ENCODE results near the gene PRKG2. TPM values are rescaled to one million over a fixed set of nuclear protein-coding genes. Genes with fewer than 3 reads are reported as not detected.

PRKG2 gene
- total RNA-seq, 1 donor from 2014 or later: 0.43 TPM

- no peaks in the 10 kb centered on the region for H3K27me3 Mint-ChIP-seq (ENCODE audit: low read depth)
- intact Hi-C loops (cut with micrococcal nuclease): no loop called here
- no peak overlapping the region for H3K27ac Mint-ChIP-seq
- H3K4me1 Mint-ChIP-seq (ENCODE audit: low read depth): no peaks in the 10 kb centered on the region
- DNase-seq (ENCODE audit: low spot score): no peak
- no peaks in the 10 kb centered on the region for H3K9me3 Mint-ChIP-seq
- no peaks in the 10 kb centered on the region for H3K36me3 Mint-ChIP-seq (ENCODE audit: low read depth)
- H3K4me3 Mint-ChIP-seq (ENCODE audit: low read depth): no peak overlapping the region
Observed at GRCh38 chr4:81095389-81095788, 119.6 kb downstream of the PRKG2 start.

- H3K27ac Mint-ChIP-seq: no peak overlapping the region
- H3K36me3 Mint-ChIP-seq (ENCODE audit: low read depth): no peaks in the 10 kb centered on the region
- no peaks in the 10 kb centered on the region for H3K27me3 Mint-ChIP-seq (ENCODE audit: low read depth)
- no peaks in the 10 kb centered on the region for H3K9me3 Mint-ChIP-seq
- DNase-seq (ENCODE audit: low spot score): no peak
- H3K4me3 Mint-ChIP-seq (ENCODE audit: low read depth): no peak overlapping the region
- intact Hi-C loops (cut with micrococcal nuclease): no loop called here
- H3K4me1 Mint-ChIP-seq (ENCODE audit: low read depth): no peaks in the 10 kb centered on the region
Observed at GRCh38 chr4:81093720-81094401, 121.2 kb downstream of the PRKG2 start.

- Mint-ChIP-seq H3K36me3 (ENCODE audit: low read depth) (no peaks in the 10 kb centered on the region), H3K9me3 (no peaks in the 10 kb centered on the region), H3K4me1 (ENCODE audit: low read depth) (no peaks in the 10 kb centered on the region), H3K4me3 (ENCODE audit: low read depth) (no peak overlapping the region), H3K27ac (no peak overlapping the region), H3K27me3 (ENCODE audit: low read depth) (no peaks in the 10 kb centered on the region)
- no peak for DNase-seq (ENCODE audit: low spot score)
- intact Hi-C loops (cut with micrococcal nuclease): no loop called here
Observed at GRCh38 chr4:81085979-81086378, 129.0 kb downstream of the PRKG2 start.

GRCh38 chr4:81085291-81085690 is 129.7 kb downstream of the PRKG2 start:
- intact Hi-C loops (cut with micrococcal nuclease): no loop called here
- Mint-ChIP-seq H3K27ac (no peak overlapping the region), H3K4me1 (ENCODE audit: low read depth) (no peaks in the 10 kb centered on the region), H3K9me3 (no peaks in the 10 kb centered on the region), H3K4me3 (ENCODE audit: low read depth) (no peak overlapping the region), H3K36me3 (ENCODE audit: low read depth) (no peaks in the 10 kb centered on the region), H3K27me3 (ENCODE audit: low read depth) (no peaks in the 10 kb centered on the region)
- no peak for DNase-seq (ENCODE audit: low spot score)

- no peak overlapping the region for H3K27ac Mint-ChIP-seq
- no peak for DNase-seq (ENCODE audit: low spot score)
- H3K36me3 Mint-ChIP-seq (ENCODE audit: low read depth): no peaks in the 10 kb centered on the region
- no peaks in the 10 kb centered on the region for H3K9me3 Mint-ChIP-seq
- H3K4me3 Mint-ChIP-seq (ENCODE audit: low read depth): no peak overlapping the region
- intact Hi-C loops (cut with micrococcal nuclease): no loop called here
- H3K4me1 Mint-ChIP-seq (ENCODE audit: low read depth): no peaks in the 10 kb centered on the region
- H3K27me3 Mint-ChIP-seq (ENCODE audit: low read depth): no peaks in the 10 kb centered on the region
Observed at GRCh38 chr4:81084634-81085033, 130.4 kb downstream of the PRKG2 start.

GRCh38 chr4:81084029-81084428 is 131.0 kb downstream of the PRKG2 start:
- DNase-seq (ENCODE audit: low spot score): no peak
- Mint-ChIP-seq H3K27me3 (ENCODE audit: low read depth) (no peaks in the 10 kb centered on the region), H3K27ac (no peak overlapping the region), H3K36me3 (ENCODE audit: low read depth) (no peaks in the 10 kb centered on the region), H3K9me3 (no peaks in the 10 kb centered on the region), H3K4me3 (ENCODE audit: low read depth) (no peak overlapping the region), H3K4me1 (ENCODE audit: low read depth) (no peaks in the 10 kb centered on the region)
- intact Hi-C loops (cut with micrococcal nuclease): no loop called here

- DNase-seq (ENCODE audit: low spot score): no peak
- intact Hi-C loops (cut with micrococcal nuclease): no loop called here
- H3K4me1 Mint-ChIP-seq (ENCODE audit: low read depth): no peaks in the 10 kb centered on the region
- H3K9me3 Mint-ChIP-seq: no peaks in the 10 kb centered on the region
- H3K27me3 Mint-ChIP-seq (ENCODE audit: low read depth): no peaks in the 10 kb centered on the region
- no peak overlapping the region for H3K4me3 Mint-ChIP-seq (ENCODE audit: low read depth)
- no peaks in the 10 kb centered on the region for H3K36me3 Mint-ChIP-seq (ENCODE audit: low read depth)
- no peak overlapping the region for H3K27ac Mint-ChIP-seq
Observed at GRCh38 chr4:81081156-81081555, 133.9 kb downstream of the PRKG2 start.

GRCh38 chr4:81071013-81071412 is 144.0 kb downstream of the PRKG2 start:
- Mint-ChIP-seq H3K4me1 (ENCODE audit: low read depth) (no peaks in the 10 kb centered on the region), H3K9me3 (no peaks in the 10 kb centered on the region), H3K27ac (no peak overlapping the region), H3K36me3 (ENCODE audit: low read depth) (no peaks in the 10 kb centered on the region), H3K4me3 (ENCODE audit: low read depth) (no peak overlapping the region), H3K27me3 (ENCODE audit: low read depth) (peaks cover 17% of the 10 kb centered on the region)
- no peak for DNase-seq (ENCODE audit: low spot score)
- intact Hi-C loops (cut with micrococcal nuclease): no loop called here

GRCh38 chr4:81069706-81070331 is 145.2 kb downstream of the PRKG2 start:
- Mint-ChIP-seq H3K4me1 (ENCODE audit: low read depth) (no peaks in the 10 kb centered on the region), H3K9me3 (no peaks in the 10 kb centered on the region), H3K27me3 (ENCODE audit: low read depth) (peaks cover 12% of the 10 kb centered on the region), H3K36me3 (ENCODE audit: low read depth) (no peaks in the 10 kb centered on the region), H3K4me3 (ENCODE audit: low read depth) (no peak overlapping the region), H3K27ac (no peak overlapping the region)
- intact Hi-C loops (cut with micrococcal nuclease): loop anchor here (1.0 kb wide), 1 partner anchor 281 kb away; no protein-coding TSS in a partner anchor
- DNase-seq (ENCODE audit: low spot score): peak; percentile 29

GRCh38 chr4:81065446-81065845 is 149.6 kb downstream of the PRKG2 start:
- Mint-ChIP-seq H3K4me1 (ENCODE audit: low read depth) (no peaks in the 10 kb centered on the region), H3K4me3 (ENCODE audit: low read depth) (no peak overlapping the region), H3K36me3 (ENCODE audit: low read depth) (no peaks in the 10 kb centered on the region), H3K9me3 (no peaks in the 10 kb centered on the region), H3K27me3 (ENCODE audit: low read depth) (peaks cover 4% of the 10 kb centered on the region), H3K27ac (no peak overlapping the region)
- no peak for DNase-seq (ENCODE audit: low spot score)
- intact Hi-C loops (cut with micrococcal nuclease): no loop called here

- Mint-ChIP-seq H3K9me3 (no peaks in the 10 kb centered on the region), H3K4me3 (ENCODE audit: low read depth) (no peak overlapping the region), H3K4me1 (ENCODE audit: low read depth) (no peaks in the 10 kb centered on the region), H3K27ac (no peak overlapping the region), H3K36me3 (ENCODE audit: low read depth) (no peaks in the 10 kb centered on the region), H3K27me3 (ENCODE audit: low read depth) (peaks cover 5% of the 10 kb centered on the region)
- intact Hi-C loops (cut with micrococcal nuclease): no loop called here
- DNase-seq (ENCODE audit: low spot score): no peak
Observed at GRCh38 chr4:81062001-81062400, 153.0 kb downstream of the PRKG2 start.

- H3K4me1 Mint-ChIP-seq (ENCODE audit: low read depth): no peaks in the 10 kb centered on the region
- intact Hi-C loops (cut with micrococcal nuclease): no loop called here
- peaks cover 5% of the 10 kb centered on the region for H3K27me3 Mint-ChIP-seq (ENCODE audit: low read depth)
- no peak overlapping the region for H3K27ac Mint-ChIP-seq
- H3K36me3 Mint-ChIP-seq (ENCODE audit: low read depth): no peaks in the 10 kb centered on the region
- DNase-seq (ENCODE audit: low spot score): no peak
- H3K4me3 Mint-ChIP-seq (ENCODE audit: low read depth): no peak overlapping the region
- H3K9me3 Mint-ChIP-seq: no peaks in the 10 kb centered on the region
Observed at GRCh38 chr4:81061344-81061730, 153.7 kb downstream of the PRKG2 start.

GRCh38 chr4:81060587-81061343 is 154.3 kb downstream of the PRKG2 start:
- Mint-ChIP-seq H3K27ac (no peak overlapping the region), H3K9me3 (no peaks in the 10 kb centered on the region), H3K4me3 (ENCODE audit: low read depth) (no peak overlapping the region), H3K4me1 (ENCODE audit: low read depth) (no peaks in the 10 kb centered on the region), H3K36me3 (ENCODE audit: low read depth) (no peaks in the 10 kb centered on the region), H3K27me3 (ENCODE audit: low read depth) (peaks cover 5% of the 10 kb centered on the region)
- no peak for DNase-seq (ENCODE audit: low spot score)
- intact Hi-C loops (cut with micrococcal nuclease): no loop called here

Data from activated T-helper 2 cell treated with anti-CD3 and anti-CD28 coated beads, Interferon-gamma antibody, Interleukin-2, Interleukin-4, amounts not matched to agents 10 μg/mL and 5 μg/mL and 100 μg/mL, durations not matched to agents 14 hours and 24 hours and 36 hours (primary cell).